Measurements from ENCODE around the gene COL4A4.

Gene COL4A4

GRCh38 chr2:226956659-226957058 is 207.3 kb downstream of the COL4A4 start:
- Histone ChIP-seq H3K4me3 (ENCODE audit: low read depth, low read length) (no peak overlapping the region), H3K4me2 (ENCODE audit: low read length) (no peak overlapping the region), H3K4me1 (peaks cover 3% of the 10 kb centered on the region), H3K9me3 (ENCODE audit: control insufficient read depth, low read length) (no peaks in the 10 kb centered on the region), H2AFZ (no peak overlapping the region), H3K27me3 (ENCODE audit: control insufficient read depth, insufficient read depth, low read length) (no peaks in the 10 kb centered on the region), H3K9ac (no peak overlapping the region), H3K36me3 (ENCODE audit: control insufficient read depth, insufficient read depth, low read length) (no peaks in the 10 kb centered on the region), H3K27ac (no peak overlapping the region), H3K79me2 (peaks cover 3% of the 10 kb centered on the region)
- no peak for TF ChIP-seq CTCF (IDR thresholded peaks at IDR 0.05)

GRCh38 chr2:226953826-226954225 is 210.2 kb downstream of the COL4A4 start:
- Histone ChIP-seq H3K27me3 (ENCODE audit: control insufficient read depth, insufficient read depth, low read length) (no peaks in the 10 kb centered on the region), H3K9ac (no peak overlapping the region), H3K4me3 (ENCODE audit: low read depth, low read length) (no peak overlapping the region), H3K27ac (no peak overlapping the region), H3K4me2 (ENCODE audit: low read length) (no peak overlapping the region), H3K36me3 (ENCODE audit: control insufficient read depth, insufficient read depth, low read length) (no peaks in the 10 kb centered on the region), H2AFZ (no peak overlapping the region), H3K4me1 (peaks cover 3% of the 10 kb centered on the region), H3K9me3 (ENCODE audit: control insufficient read depth, low read length) (no peaks in the 10 kb centered on the region), H3K79me2 (peaks cover under 1% of the 10 kb centered on the region)
- TF ChIP-seq CTCF (IDR thresholded peaks at IDR 0.05), result no peak

GRCh38 chr2:226953206-226953605 is 210.8 kb downstream of the COL4A4 start:
- no peaks in the 10 kb centered on the region for H3K9me3 ChIP-seq (ENCODE audit: control insufficient read depth, low read length)
- H3K79me2 ChIP-seq, result no peaks in the 10 kb centered on the region
- no peak overlapping the region for H2AFZ ChIP-seq
- H3K27me3 ChIP-seq (ENCODE audit: control insufficient read depth, insufficient read depth, low read length), result no peaks in the 10 kb centered on the region
- H3K4me2 ChIP-seq (ENCODE audit: low read length), result no peak overlapping the region
- no peak overlapping the region for H3K27ac ChIP-seq
- no peak for TF ChIP-seq CTCF (IDR thresholded peaks at IDR 0.05)
- H3K9ac ChIP-seq, result no peak overlapping the region
- peaks cover 3% of the 10 kb centered on the region for H3K4me1 ChIP-seq
- H3K4me3 ChIP-seq (ENCODE audit: low read depth, low read length), result no peak overlapping the region
- H3K36me3 ChIP-seq (ENCODE audit: control insufficient read depth, insufficient read depth, low read length), result no peaks in the 10 kb centered on the region

Measured in parathyroid adenoma (tissue), 2 donors.